Keratinocyte (primary cell): ENCODE results near the gene EYS. TPM values are rescaled to one million over a fixed set of nuclear protein-coding genes. Genes with fewer than 3 reads are reported as not detected.

Experiments
- DNase-seq: peaks from one replicate; pipeline ENCODE4 v3.0.0-alpha.2; 2011; ENCODE audit warnings: low read depth, missing footprints, low spot score
- FAIRE-seq: peaks from 2 replicates; lab custom pipeline; 2011; peaks lifted over from hg19 to GRCh38; lab: Jason Lieb, UNC
- H2AFZ ChIP-seq: 2 replicates; pipeline ENCODE4 v1.6.0; 2012; ENCODE audit warnings: low read length, control low read depth, inconsistent platforms; ENCODE audit not compliant: control insufficient read depth
- H3K27ac ChIP-seq: 2 replicates; pipeline ENCODE4 v1.5.1; 2011; ENCODE audit warnings: low read length; ENCODE audit not compliant: control insufficient read depth, insufficient read depth
- H3K27me3 ChIP-seq: 3 replicates; pipeline ENCODE4 v1.6.0; 2011; ENCODE audit warnings: low read length; ENCODE audit not compliant: control insufficient read depth, insufficient read depth; ENCODE audit errors: extremely low read depth
- H3K36me3 ChIP-seq, 2 experiments: 2 replicates in 1 of 2; 3 replicates in 1 of 2; pipeline ENCODE4 v1.5.1; 2011; ENCODE audit warnings: low read length in 2 of 2, mild to moderate bottlenecking in 1 of 2; ENCODE audit not compliant: control insufficient read depth in 2 of 2, insufficient read depth in 2 of 2; ENCODE audit errors: extremely low read depth in 1 of 2
- H3K4me1 ChIP-seq: 3 replicates; pipeline ENCODE4 v1.5.1; 2011; ENCODE audit warnings: low read length; ENCODE audit not compliant: control insufficient read depth, insufficient read depth; ENCODE audit errors: extremely low read depth
- H3K4me2 ChIP-seq: 3 replicates; pipeline ENCODE4 v1.6.0; 2011; ENCODE audit warnings: low read depth, low read length; ENCODE audit not compliant: control insufficient read depth, insufficient read depth; ENCODE audit errors: extremely low read depth
- H3K4me3 ChIP-seq, 3 experiments: fragments of 200-600 bp in 1 of 3; sonication (generic) in 1 of 3; 2 replicates in 2 of 3; 3 replicates in 1 of 3; pipeline ENCODE4 v1.5.1; 2011 to 2016; ENCODE audit warnings: low read length in 3 of 3, mild to moderate bottlenecking in 3 of 3, control low read depth in 2 of 3, inconsistent platforms in 1 of 3, low read depth in 1 of 3, mixed read lengths in 1 of 3, mixed run types in 1 of 3, moderate library complexity in 1 of 3; ENCODE audit not compliant: control insufficient read depth in 2 of 3, insufficient read depth in 2 of 3; ENCODE audit errors: extremely low read depth in 1 of 3
- H3K79me2 ChIP-seq: 2 replicates; pipeline ENCODE4 v1.6.0; 2012; ENCODE audit warnings: low read length; ENCODE audit not compliant: control insufficient read depth, insufficient read depth
- H3K9ac ChIP-seq: 3 replicates; pipeline ENCODE4 v1.6.0; 2011; ENCODE audit warnings: low read length; ENCODE audit not compliant: control insufficient read depth, insufficient read depth; ENCODE audit errors: extremely low read depth
- H3K9me1 ChIP-seq: 3 replicates; pipeline ENCODE4 v1.6.0; 2011; ENCODE audit warnings: low read length; ENCODE audit not compliant: control insufficient read depth, insufficient read depth; ENCODE audit errors: extremely low read depth
- H3K9me3 ChIP-seq: 2 replicates; pipeline ENCODE4 v1.5.1; 2012; ENCODE audit warnings: low read depth, low read length; ENCODE audit not compliant: control insufficient read depth
- H4K20me1 ChIP-seq: 3 replicates; pipeline ENCODE4 v1.6.0; 2011; ENCODE audit warnings: low read length; ENCODE audit not compliant: control insufficient read depth, insufficient read depth; ENCODE audit errors: extremely low read depth
- CTCF ChIP-seq, 3 experiments: IDR thresholded peaks in 1 of 3; conservative IDR thresholded peaks in 1 of 3; optimal IDR thresholded peaks in 1 of 3; 2 replicates in 2 of 3; 3 replicates in 1 of 3; pipeline versions ENCODE3 to v1.5.1; 2011; ENCODE audit warnings: low read length in 3 of 3, mild to moderate bottlenecking in 3 of 3, moderate library complexity in 2 of 3, control low read depth in 1 of 3, inconsistent platforms in 1 of 3; ENCODE audit not compliant: insufficient read depth in 2 of 3; ENCODE audit errors: extremely low read depth in 1 of 3
- EZH2 ChIP-seq: IDR thresholded peaks from one replicate; pipeline ENCODE4 v1.6.1; 2012; ENCODE audit warnings: inconsistent platforms, mild to moderate bottlenecking, low read length, moderate library complexity
- dilution Hi-C: fragments of 300-500 bp; cut with MboI; formaldehyde crosslinking; loops from one replicate; pipeline ENCODE4 v1.7.0; 2020; ENCODE audit warnings: low sequenced_read_pairs; ENCODE audit not compliant: extremely low pct_ligation_motif_present
- polyA plus RNA-seq, 5 experiments: library from polyadenylated mRNA; depleted of rRNA in 3 of 5; stranded (reverse) in 3 of 5; stranded (forward) in 1 of 5; unstranded in 1 of 5; fragments of >200 nt; gene quantifications; 1 replicate in 1 of 5; 2 replicates in 3 of 5; 3 replicates in 1 of 5; pipeline versions ENCODE4 v1.2.1 to v1.2.3, GENCODE V29; 2011 to 2012; ENCODE audit warnings: missing spikeins in 2 of 5, low read depth in 1 of 5, low replicate concordance in 1 of 5

EYS gene
- polyA plus RNA-seq, 1 donor (not counting 4 experiments of a cell fraction or from before 2014, with no cell fraction given): 0.34 TPM

DNA sequence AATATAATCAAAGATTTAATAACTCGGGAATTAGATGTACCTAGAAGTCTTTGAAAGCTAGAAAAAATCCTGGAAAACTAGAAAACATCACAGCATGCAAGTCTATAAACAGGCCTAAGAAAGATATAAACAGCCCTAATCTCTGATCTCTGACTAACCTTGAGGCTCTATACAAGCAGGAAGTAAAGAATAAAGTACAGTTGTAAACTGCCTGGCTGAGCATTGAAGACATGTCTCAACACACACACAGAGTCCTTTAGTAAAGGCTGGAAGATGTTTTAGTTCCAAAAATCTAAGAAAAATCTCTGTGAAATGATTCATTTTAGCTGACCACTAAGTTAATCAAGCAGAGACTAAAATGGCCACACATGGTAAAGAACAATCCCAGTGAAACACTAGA is 774.5 kb downstream of the EYS start:
- Histone ChIP-seq H3K9me3 (no peaks in the 10 kb centered on the region), H3K79me2 (no peaks in the 10 kb centered on the region), H3K4me2 (no peak overlapping the region), H3K36me3 (no peaks in the 10 kb centered on the region), H3K27ac (no peak overlapping the region), H3K9ac (no peak overlapping the region), H3K27me3 (no peaks in the 10 kb centered on the region), H3K4me3 (no peak overlapping the region), H3K4me1 (no peaks in the 10 kb centered on the region), H3K9me1 (no peaks in the 10 kb centered on the region), H2AFZ (no peak overlapping the region), H4K20me1 (no peaks in the 10 kb centered on the region)
- dilution Hi-C loops: no loop called here
- peak; percentile 23 for FAIRE-seq
- no peak for TF ChIP-seq EZH2
- TF ChIP-seq CTCF (optimal IDR thresholded peaks at IDR 0.05 in 1 of 3, IDR thresholded peaks at IDR 0.05 in 1 of 3, conservative IDR thresholded peaks at IDR 0.05 in 1 of 3; ENCODE audit: extremely low read depth in 1 of 3, insufficient read depth in 2 of 3, low read length in 3 of 3): no peak
- DNase-seq: no peak

- Histone ChIP-seq H3K27me3 (no peaks in the 10 kb centered on the region), H4K20me1 (no peaks in the 10 kb centered on the region), H3K9me3 (no peaks in the 10 kb centered on the region), H3K27ac (no peak overlapping the region), H3K4me3 (no peak overlapping the region), H2AFZ (no peak overlapping the region), H3K79me2 (no peaks in the 10 kb centered on the region), H3K4me1 (no peaks in the 10 kb centered on the region), H3K9me1 (no peaks in the 10 kb centered on the region), H3K9ac (no peak overlapping the region), H3K4me2 (no peak overlapping the region), H3K36me3 (no peaks in the 10 kb centered on the region)
- dilution Hi-C loops: no loop called here
- DNase-seq (no peak), FAIRE-seq (no peak)
- TF ChIP-seq EZH2: no peak
- TF ChIP-seq CTCF (optimal IDR thresholded peaks at IDR 0.05 in 1 of 3, IDR thresholded peaks at IDR 0.05 in 1 of 3, conservative IDR thresholded peaks at IDR 0.05 in 1 of 3; ENCODE audit: extremely low read depth in 1 of 3, insufficient read depth in 2 of 3, low read length in 3 of 3): no peak
Measured at GRCh38 chr6:64930681-64931080, 776.3 kb downstream of the EYS start.
